Epithelial cell of proximal tubule (primary cell): ENCODE measurements around the gene LRRC8D. TPM values are rescaled to one million over a fixed set of nuclear protein-coding genes. Genes with fewer than 3 reads are reported as not detected.
"Not testable (repeated sequence)": the region's sequence is repeated elsewhere in the genome, so short reads cannot be mapped to it uniquely, and the experiment has no call there.

Source experiments
- DNase-seq: peaks from one replicate; pipeline ENCODE4 v3.0.0-alpha.2; 2011; ENCODE audit warnings: low read depth
- H3K4me3 ChIP-seq: 2 replicates; pipeline ENCODE4 v1.5.1; 2011; ENCODE audit warnings: low read depth, mild to moderate bottlenecking, low read length
- CTCF ChIP-seq: conservative IDR thresholded peaks from 2 replicates; pipeline ENCODE4 v1.5.1; 2012; ENCODE audit warnings: low read depth, mild to moderate bottlenecking, low read length
- total RNA-seq: library from RNA; depleted of rRNA; stranded (reverse); fragments of >200 nt; gene quantifications from 2 replicates; pipeline ENCODE4 v1.2.3, GENCODE V29; 2015

LRRC8D gene
- total RNA-seq, 1 donor from 2014 or later: 33.8 TPM

- no peak overlapping the region for H3K4me3 ChIP-seq
- no peak for DNase-seq
- no peak for TF ChIP-seq CTCF
Measured at GRCh38 chr1:89786628-89787214, 34.1 kb upstream of the LRRC8D start.

- H3K4me3 ChIP-seq: no peak overlapping the region
- DNase-seq: no peak
- TF ChIP-seq CTCF: no peak
Measured at GRCh38 chr1:89790592-89790991, 30.2 kb upstream of the LRRC8D start.

GRCh38 chr1:89791064-89791726 lies 29.6 kb upstream of the LRRC8D start:
- DNase-seq: no peak
- no peak for TF ChIP-seq CTCF
- H3K4me3 ChIP-seq: no peak overlapping the region

GRCh38 chr1:89794406-89794805 lies 26.4 kb upstream of the LRRC8D start:
- TF ChIP-seq CTCF: no peak
- H3K4me3 ChIP-seq: no peak overlapping the region
- DNase-seq: peak; percentile 47

GRCh38 chr1:89795571-89795970 lies 25.3 kb upstream of the LRRC8D start:
- not testable (repeated sequence) for DNase-seq, H3K4me3 ChIP-seq

- not testable (repeated sequence) for H3K4me3 ChIP-seq, DNase-seq
Measured at GRCh38 chr1:89797876-89798275, 23.0 kb upstream of the LRRC8D start.

- no peak overlapping the region for H3K4me3 ChIP-seq
- no peak for DNase-seq
- no peak for TF ChIP-seq CTCF
Measured at GRCh38 chr1:89799495-89799894, 21.3 kb upstream of the LRRC8D start.

GRCh38 chr1:89800022-89800655 lies 20.7 kb upstream of the LRRC8D start:
- no peak for DNase-seq
- no peak overlapping the region for H3K4me3 ChIP-seq
- TF ChIP-seq CTCF: no peak
